Bronchial epithelial cell (primary cell): ENCODE data around the gene WHRN. TPM values are rescaled to one million over a fixed set of nuclear protein-coding genes. Genes with fewer than 3 reads are reported as not detected.

ENCODE experiments used
- DNase-seq: peaks from one replicate; pipeline ENCODE4 v3.0.0-alpha.2; 2010; ENCODE audit warnings: low read depth
- FAIRE-seq: peaks from 2 replicates; lab custom pipeline; 2011; peaks lifted over from hg19 to GRCh38; lab: Jason Lieb, UNC
- H3K27me3 ChIP-seq: 2 replicates; pipeline ENCODE4 v1.5.1; 2011; ENCODE audit warnings: low read length; ENCODE audit not compliant: control insufficient read depth, insufficient read depth
- H3K36me3 ChIP-seq: 2 replicates; pipeline ENCODE4 v1.5.1; 2011; ENCODE audit warnings: low read length; ENCODE audit not compliant: control insufficient read depth, insufficient read depth
- H3K4me3 ChIP-seq: 2 replicates; pipeline ENCODE4 v1.5.1; 2011; ENCODE audit warnings: mild to moderate bottlenecking, low read depth, low read length, control low read depth
- total RNA-seq: library from RNA; depleted of rRNA; stranded (reverse); fragments of >200 nt; gene quantifications from 2 replicates; pipeline ENCODE4 v1.2.1, GENCODE V29; 2014
- TF ChIP-seq, protein P1 (sequence below): IDR thresholded peaks from 2 replicates; pipeline ENCODE4 v1.5.1; 2011; ENCODE audit warnings: mild to moderate bottlenecking, moderate library complexity, low read length, control low read depth, inconsistent platforms; ENCODE audit not compliant: insufficient read depth, severe bottlenecking

The WHRN gene
- total RNA-seq, 1 donor from 2014 or later, result 0.53 TPM

- H3K4me3 ChIP-seq, result no peak overlapping the region
- no peaks in the 10 kb centered on the region for H3K36me3 ChIP-seq
- TF ChIP-seq, protein P1, sequence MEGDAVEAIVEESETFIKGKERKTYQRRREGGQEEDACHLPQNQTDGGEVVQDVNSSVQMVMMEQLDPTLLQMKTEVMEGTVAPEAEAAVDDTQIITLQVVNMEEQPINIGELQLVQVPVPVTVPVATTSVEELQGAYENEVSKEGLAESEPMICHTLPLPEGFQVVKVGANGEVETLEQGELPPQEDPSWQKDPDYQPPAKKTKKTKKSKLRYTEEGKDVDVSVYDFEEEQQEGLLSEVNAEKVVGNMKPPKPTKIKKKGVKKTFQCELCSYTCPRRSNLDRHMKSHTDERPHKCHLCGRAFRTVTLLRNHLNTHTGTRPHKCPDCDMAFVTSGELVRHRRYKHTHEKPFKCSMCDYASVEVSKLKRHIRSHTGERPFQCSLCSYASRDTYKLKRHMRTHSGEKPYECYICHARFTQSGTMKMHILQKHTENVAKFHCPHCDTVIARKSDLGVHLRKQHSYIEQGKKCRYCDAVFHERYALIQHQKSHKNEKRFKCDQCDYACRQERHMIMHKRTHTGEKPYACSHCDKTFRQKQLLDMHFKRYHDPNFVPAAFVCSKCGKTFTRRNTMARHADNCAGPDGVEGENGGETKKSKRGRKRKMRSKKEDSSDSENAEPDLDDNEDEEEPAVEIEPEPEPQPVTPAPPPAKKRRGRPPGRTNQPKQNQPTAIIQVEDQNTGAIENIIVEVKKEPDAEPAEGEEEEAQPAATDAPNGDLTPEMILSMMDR, result no peak
- no peak for FAIRE-seq
- H3K27me3 ChIP-seq, result no peaks in the 10 kb centered on the region
- no peak for DNase-seq
Measured at GRCh38 chr9:114419796-114420195, 85.5 kb downstream of the WHRN start.

GRCh38 chr9:114418053-114418452 is 87.2 kb downstream of the WHRN start:
- no peaks in the 10 kb centered on the region for H3K27me3 ChIP-seq
- no peaks in the 10 kb centered on the region for H3K36me3 ChIP-seq
- DNase-seq, result no peak
- TF ChIP-seq, protein P1, result no peak
- no peak for FAIRE-seq
- H3K4me3 ChIP-seq, result no peak overlapping the region

GRCh38 chr9:114417511-114417910 is 87.8 kb downstream of the WHRN start:
- H3K27me3 ChIP-seq, result no peaks in the 10 kb centered on the region
- FAIRE-seq, result no peak

DNA sequence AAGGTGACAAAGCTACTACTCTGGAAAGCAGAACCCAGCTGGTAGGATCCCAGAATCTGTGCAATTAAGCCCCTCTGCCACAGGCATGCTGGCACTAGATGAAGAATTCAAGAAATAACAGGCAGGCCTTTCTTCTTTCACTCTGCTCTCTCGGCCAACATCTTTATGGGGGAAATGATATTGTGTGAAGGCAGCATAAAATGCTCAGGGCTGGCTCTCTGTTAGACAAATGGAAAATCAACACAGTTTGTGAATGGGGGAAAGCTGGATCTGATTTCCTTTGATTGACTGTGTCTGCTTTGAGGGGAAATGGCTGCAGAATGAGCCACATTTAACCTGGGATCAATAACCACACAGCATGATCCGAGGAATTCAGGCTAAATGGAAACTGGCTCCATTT is 88.4 kb downstream of the WHRN start:
- TF ChIP-seq, protein P1, result no peak
- H3K4me3 ChIP-seq, result no peak overlapping the region
- no peaks in the 10 kb centered on the region for H3K36me3 ChIP-seq
- FAIRE-seq (no peak), DNase-seq (no peak)
- no peaks in the 10 kb centered on the region for H3K27me3 ChIP-seq

More at GRCh38 chr9:114417511-114417910, 87.8 kb downstream of the WHRN start:
- H3K36me3 ChIP-seq, result no peaks in the 10 kb centered on the region
- TF ChIP-seq, protein P1, result no peak
- DNase-seq, result no peak
- H3K4me3 ChIP-seq, result no peak overlapping the region

GRCh38 chr9:114416290-114416689 is 89.0 kb downstream of the WHRN start:
- DNase-seq, result no peak
- FAIRE-seq, result no peak
- Histone ChIP-seq H3K36me3 (no peaks in the 10 kb centered on the region), H3K4me3 (no peak overlapping the region), H3K27me3 (no peaks in the 10 kb centered on the region)
- TF ChIP-seq, protein P1, result no peak

DNA sequence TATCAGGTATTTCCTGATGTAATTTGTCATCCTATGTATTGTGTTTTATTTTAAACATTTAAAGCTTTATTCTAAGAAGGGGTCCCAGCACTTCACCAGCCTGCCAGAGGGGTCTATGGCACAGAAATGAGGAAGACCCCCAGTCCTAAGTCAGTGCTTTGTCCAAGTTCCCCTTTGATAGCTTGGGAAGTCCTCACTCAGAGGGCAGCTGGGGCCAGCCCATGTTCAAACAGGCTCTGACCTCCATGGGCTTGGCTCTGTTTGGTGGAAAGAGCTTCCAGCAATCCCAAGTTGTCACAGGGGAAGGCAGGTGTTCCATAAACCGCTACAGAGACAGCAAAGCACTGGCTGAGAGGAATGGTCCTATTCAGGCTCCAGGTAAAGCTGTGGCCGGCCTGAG is 90.9 kb downstream of the WHRN start:
- FAIRE-seq (no peak), DNase-seq (no peak)
- TF ChIP-seq, protein P1, result no peak
- Histone ChIP-seq H3K27me3 (no peaks in the 10 kb centered on the region), H3K36me3 (no peaks in the 10 kb centered on the region), H3K4me3 (no peak overlapping the region)
